HepG2 (cell line): Measurements from ENCODE around the gene DYDC2. TPM values are rescaled to one million over a fixed set of nuclear protein-coding genes. Genes with fewer than 3 reads are reported as not detected.

ENCODE experiments used
- ATAC-seq: fragments of 200-7000 bp; cut with Tn5 transposase; 3 replicates; pipeline ENCODE4 v1.9.1; 2020; ENCODE audit warnings: mild to moderate bottlenecking, moderate library complexity
- BruUV-seq: library from RNA; stranded (reverse); fragments of 400-500 nt; replicated peaks from 2 replicates; lab custom pipeline; 2021; lab: Mats Ljungman, UMichigan
- CTCF ChIA-PET: fragments of 300-600 bp; formaldehyde crosslinking; extraction: SDS; loops from one replicate; lab custom pipeline; 2021; ENCODE audit warnings: low total read pairs, inconsistent platforms, low intra/inter-chr PET ratio; lab: Yijun Ruan, JAX
- POLR2A ChIA-PET: fragments of 350-600 bp; sonication (Branson Sonifier 250); formaldehyde crosslinking; loops from one replicate; lab custom pipeline; 2020; ENCODE audit warnings: antibody characterized with exemption, inconsistent platforms; lab: Yijun Ruan, JAX
- DNase-seq: peaks from one replicate; pipeline ENCODE4 v3.0.0-alpha.2; 2015; ENCODE audit warnings: low spot score
- FAIRE-seq: peaks from 3 replicates; lab custom pipeline; 2011; peaks lifted over from hg19 to GRCh38; lab: Jason Lieb, UNC
- H2AFZ ChIP-seq: one replicate; pipeline ENCODE4 v1.6.1; 2011; ENCODE audit warnings: low read length, inconsistent platforms
- H3K27ac ChIP-seq: fragments of 300-600 bp; 3 replicates; pipeline ENCODE4 v1.8.0; 2011; ENCODE audit warnings: mixed run types, mild to moderate bottlenecking, mixed read lengths, low read length, inconsistent platforms; ENCODE audit not compliant: insufficient read depth; ENCODE audit errors: extremely low read length
- H3K27me3 ChIP-seq, 2 experiments: fragments of 200-600 bp in 1 of 2; 2 replicates in 1 of 2; 3 replicates in 1 of 2; pipeline versions ENCODE4 v1.6.0 to v1.8.0; 2011; ENCODE audit warnings: low read length in 2 of 2, mild to moderate bottlenecking in 2 of 2, moderate library complexity in 2 of 2, inconsistent platforms in 1 of 2; ENCODE audit not compliant: insufficient read depth in 2 of 2, control insufficient read depth in 1 of 2
- H3K36me3 ChIP-seq, 2 experiments: fragments of 200-600 bp in 1 of 2; replicated peaks in 1 of 2; 2 replicates in 1 of 2; 3 replicates in 1 of 2; pipeline versions ENCODE4 v1.5.1 to v1.8.0; 2011; ENCODE audit warnings: low read length in 2 of 2, inconsistent platforms in 1 of 2; ENCODE audit not compliant: insufficient read depth in 2 of 2, control insufficient read depth in 1 of 2
- H3K4me1 ChIP-seq: 2 replicates; pipeline ENCODE4 v1.5.1; 2012; ENCODE audit warnings: low read length, inconsistent platforms; ENCODE audit not compliant: insufficient read depth
- H3K4me2 ChIP-seq: 2 replicates; pipeline ENCODE4 v1.6.0; 2011; ENCODE audit warnings: low read depth, low read length, inconsistent platforms
- H3K4me3 ChIP-seq, 3 experiments: fragments of 200-600 bp in 1 of 3; sonication (generic), shearing (Covaris generic) in 1 of 3; replicated peaks in 1 of 3; 2 replicates each; pipeline ENCODE4 v1.5.1; 2011 to 2016; ENCODE audit warnings: low read length in 3 of 3, inconsistent platforms in 2 of 3, low read depth in 2 of 3, mild to moderate bottlenecking in 2 of 3, control low read depth in 1 of 3, mixed read lengths in 1 of 3; ENCODE audit not compliant: insufficient read depth in 1 of 3
- H3K79me2 ChIP-seq: one replicate; pipeline ENCODE4 v1.6.1; 2011; ENCODE audit warnings: low read length, inconsistent platforms; ENCODE audit not compliant: insufficient read depth
- H3K9ac ChIP-seq: 2 replicates; pipeline ENCODE4 v1.6.0; 2011; ENCODE audit warnings: mild to moderate bottlenecking, low read depth, low read length, inconsistent platforms; ENCODE audit not compliant: insufficient read depth
- H3K9me3 ChIP-seq: 2 replicates; pipeline ENCODE4 v1.5.1; 2012; ENCODE audit warnings: mild to moderate bottlenecking, low read length
- H4K20me1 ChIP-seq: 2 replicates; pipeline ENCODE4 v1.6.0; 2011; ENCODE audit warnings: inconsistent platforms, mild to moderate bottlenecking, low read length, moderate library complexity; ENCODE audit not compliant: insufficient read depth
- ATF7 ChIP-seq, 2 experiments: fragments of 450-650 bp in 1 of 2; sonication (generic) in 1 of 2; formaldehyde crosslinking in 1 of 2; IDR thresholded peaks; 2 replicates each; pipeline versions ENCODE4 v1.4.0 to v1.6.1; 2016 to 2020; ENCODE audit warnings: antibody characterized with exemption in 1 of 2, mild to moderate bottlenecking in 1 of 2, missing genetic modification reagents in 1 of 2
- FOXO1 ChIP-seq: sonication (generic); formaldehyde crosslinking; IDR thresholded peaks from 2 replicates; pipeline ENCODE4 v1.4.0; 2020; ENCODE audit warnings: missing genetic modification reagents
- GMEB2 ChIP-seq: IDR thresholded peaks from 2 replicates; pipeline ENCODE4 v1.6.1; 2016; ENCODE audit warnings: missing biosample characterization, missing genetic modification reagents, low read depth
- HMG20A ChIP-seq: IDR thresholded peaks from 2 replicates; pipeline ENCODE4 v1.6.1; 2016; ENCODE audit warnings: borderline replicate concordance
- HMGA1 ChIP-seq: sonication (generic); formaldehyde crosslinking; conservative IDR thresholded peaks from 2 replicates; pipeline ENCODE4 v1.4.0; 2020; ENCODE audit warnings: missing genetic modification reagents
- KLF13 ChIP-seq: sonication (generic); formaldehyde crosslinking; IDR thresholded peaks from 2 replicates; pipeline ENCODE4 v1.4.0; 2020; ENCODE audit warnings: mild to moderate bottlenecking, missing genetic modification reagents
- MBD4 ChIP-seq: IDR thresholded peaks from 2 replicates; pipeline ENCODE4 v1.6.1; 2012; ENCODE audit warnings: low read length, inconsistent platforms, borderline replicate concordance
- MBNL3 ChIP-seq: fragments of 250-450 bp; sonication (Bioruptor Pico); conservative IDR thresholded peaks from 2 replicates; pipeline ENCODE4 v1.8.0; 2022; ENCODE audit warnings: mild to moderate bottlenecking, inconsistent platforms
- MED8 ChIP-seq: sonication (generic); formaldehyde crosslinking; IDR thresholded peaks from 2 replicates; pipeline ENCODE4 v1.8.1; 2023; ENCODE audit warnings: mild to moderate bottlenecking, missing genetic modification reagents; ENCODE audit not compliant: insufficient replicate concordance
- RCOR2 ChIP-seq: IDR thresholded peaks from 2 replicates; pipeline ENCODE4 v1.6.1; 2016; ENCODE audit warnings: missing biosample characterization, missing genetic modification reagents
- SALL1 ChIP-seq: sonication (generic); formaldehyde crosslinking; IDR thresholded peaks from 2 replicates; pipeline ENCODE4 v1.8.0; 2022; ENCODE audit warnings: mild to moderate bottlenecking, missing genetic modification reagents
- SALL2 ChIP-seq: sonication (generic); formaldehyde crosslinking; IDR thresholded peaks from 2 replicates; pipeline ENCODE4 v1.8.1; 2023; ENCODE audit warnings: mild to moderate bottlenecking, missing genetic modification reagents, inconsistent platforms
- ZNF124 ChIP-seq: sonication (generic); formaldehyde crosslinking; IDR thresholded peaks from 2 replicates; pipeline ENCODE4 v1.4.0; 2020; ENCODE audit warnings: missing genetic modification reagents
- ZNF274 ChIP-seq: sonication (generic); formaldehyde crosslinking; IDR thresholded peaks from 2 replicates; pipeline ENCODE4 v1.5.1; 2020; ENCODE audit warnings: mild to moderate bottlenecking, missing genetic modification reagents
- ZNF33B ChIP-seq: sonication (generic); formaldehyde crosslinking; IDR thresholded peaks from 2 replicates; pipeline ENCODE4 v1.5.1; 2020; ENCODE audit warnings: mild to moderate bottlenecking, missing genetic modification reagents
- ZNF740 ChIP-seq: sonication (generic); formaldehyde crosslinking; IDR thresholded peaks from 2 replicates; pipeline ENCODE4 v1.4.0; 2020; ENCODE audit warnings: missing genetic modification reagents
- ZSCAN5A ChIP-seq: sonication (generic); formaldehyde crosslinking; IDR thresholded peaks from 2 replicates; pipeline ENCODE4 v1.8.0; 2022; ENCODE audit warnings: mild to moderate bottlenecking, missing genetic modification reagents, borderline replicate concordance
- WGBS: methylation state at CpG from one replicate; pipeline ENCODE4 v1.1.6; 2017; ENCODE audit warnings: low lambda C conversion rate; 5-methylcytosine and 5-hydroxymethylcytosine counted together
- in situ Hi-C: cut with HindIII; loops from 2 replicates; pipeline ENCODE4 v1.10.0; 2017; ENCODE audit warnings: low pct_unique_long_range_greater_than_20kb; ENCODE audit not compliant: extremely low pct_ligation_motif_present
- intact Hi-C: fragments of 100-400 bp; cut with micrococcal nuclease; formaldehyde crosslinking; loops from one replicate; pipeline ENCODE4 v1.10.0; 2022; ENCODE audit not compliant: unreplicated experiment
- polyA plus RNA-seq, 8 experiments: library from polyadenylated mRNA; depleted of rRNA in 3 of 8; stranded (reverse) in 7 of 8; unstranded in 1 of 8; fragments of >200 nt; fragmentation: Illumina TruSeq in 4 of 8; extraction: Trizol in 4 of 8; gene quantifications; 2 replicates each; pipeline versions ENCODE4 v1.2.1 to v1.2.3, GENCODE V29; 2011 to 2016; ENCODE audit warnings: low read depth in 4 of 8, missing spikeins in 1 of 8, mixed read lengths in 1 of 8; ENCODE audit not compliant: insufficient read depth in 1 of 8
- total RNA-seq, 5 experiments: library from RNA; depleted of rRNA; stranded (reverse); fragments of >200 nt; fragmentation: Illumina TruSeq; extraction: Trizol; gene quantifications; 2 replicates each; pipeline ENCODE4 v1.2.3, GENCODE V29; 2016; ENCODE audit warnings: low read depth in 1 of 5

The DYDC2 gene
- total and polyA plus RNA-seq, 2 of the 13 experiments (the other 11 are each of a cell fraction or from before 2014, with no cell fraction given) = 0.98 to 2.3 TPM

- Histone ChIP-seq H3K4me1 (peaks cover 49% of the 10 kb centered on the region), H3K4me2 (0 out of 2 replicates have a peak overlapping the region, but pooled peaks have one; percentile 5), H4K20me1 (no peaks in the 10 kb centered on the region), H3K4me3 (no peak overlapping the region), H2AFZ (no peak overlapping the region), H3K27me3 (no peaks in the 10 kb centered on the region), H3K9me3 (no peaks in the 10 kb centered on the region), H3K79me2 (no peaks in the 10 kb centered on the region), H3K36me3 (no peaks in the 10 kb centered on the region), H3K27ac (peak overlapping the region; percentile 2), H3K9ac (no peak overlapping the region)
- TF ChIP-seq MBD4 (no peak), ZNF740 (CRISPR knock-in tag) (no peak), MED8 (CRISPR knock-in tag) (no peak), KLF13 (CRISPR knock-in tag) (no peak), ATF7 (IDR thresholded peaks at IDR 0.05) (no peak), ATF7 (CRISPR knock-in tag; IDR thresholded peaks at IDR 0.05) (no peak), FOXO1 (no peak), SALL1 (CRISPR knock-in tag) (no peak), ZNF33B (no peak), ZSCAN5A (no peak), MBNL3 (CRISPR knock-in tag) (no peak), SALL2 (CRISPR knock-in tag) (no peak), HMGA1 (CRISPR knock-in tag) (no peak), ZNF274 (CRISPR knock-in tag) (no peak), RCOR2 (CRISPR knock-in tag) (no peak), ZNF124 (no peak), GMEB2 (CRISPR knock-in tag) (no peak), HMG20A (CRISPR knock-in tag) (no peak)
- FAIRE-seq (no peak), DNase-seq (no peak), ATAC-seq (peak; percentile 64)
- intact Hi-C loops = loop anchor here (1.0 to 5.0 kb wide), 2 partner anchors 58 to 135 kb away; no protein-coding TSS in a partner anchor
- ChIA-PET CTCF (no interaction called here), POLR2A (no interaction called here)
- WGBS = 38% methylated on average over 2 of the region's 2 CpGs
- no TSS peak for BruUV-seq
- in situ Hi-C loops = no loop called here
Measured at GRCh38 chr10:80319725-80320290, 36.8 kb upstream of the DYDC2 start.
